Measurements from ENCODE around the gene CCL13.
"Not testable (repeated sequence)": the region's sequence is repeated elsewhere in the genome, so short reads cannot be mapped to it uniquely, and the experiment has no call there.

The CCL13 gene
- total RNA-seq, result 0 reads per million in 3 donors

DNA sequence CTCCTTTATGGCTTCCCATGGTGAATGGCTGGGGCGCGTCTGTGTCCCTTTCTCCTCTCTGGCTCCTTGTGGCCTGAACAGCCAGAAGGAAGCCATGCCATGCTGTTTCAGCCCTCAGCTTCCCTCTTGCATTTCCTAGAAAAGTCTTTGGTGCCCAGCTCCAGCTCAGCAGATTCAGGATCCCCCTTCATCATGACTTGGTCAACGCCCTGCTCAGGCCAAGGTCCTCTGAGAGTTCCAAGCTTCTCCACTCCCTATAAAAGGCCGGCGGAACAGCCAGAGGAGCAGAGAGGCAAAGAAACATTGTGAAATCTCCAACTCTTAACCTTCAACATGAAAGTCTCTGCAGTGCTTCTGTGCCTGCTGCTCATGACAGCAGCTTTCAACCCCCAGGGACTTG lies at the start of gene CCL13:
CCL13 (plus strand) TSS at position 287 of the 400 bp plus-strand sequence; CDS start at position 334, 47 bp downstream.
- H3K27ac ChIP-seq (ENCODE audit: insufficient read depth, low read length, poor library complexity, severe bottlenecking), result no peak within 1 kb of the TSS
- no peaks in the 10 kb centered on the region for H3K4me1 ChIP-seq (ENCODE audit: control insufficient read depth, insufficient read depth, low read length, poor library complexity, severe bottlenecking)
- no peak for DNase-seq
- H3K27me3 ChIP-seq (replicated peaks; ENCODE audit: control insufficient read depth, insufficient read depth, low read length, poor library complexity, severe bottlenecking), result no peaks in the 10 kb centered on the region
- no peaks in the 10 kb centered on the region for H3K36me3 ChIP-seq (ENCODE audit: control insufficient read depth, insufficient read depth, low read length)
- no peak within 1 kb of the TSS for H3K4me3 ChIP-seq (ENCODE audit: insufficient read depth, low read depth, low read length, poor library complexity, severe bottlenecking)
- H3K9me3 ChIP-seq (ENCODE audit: control insufficient read depth, low read length), result no peaks in the 10 kb centered on the region

DNA sequence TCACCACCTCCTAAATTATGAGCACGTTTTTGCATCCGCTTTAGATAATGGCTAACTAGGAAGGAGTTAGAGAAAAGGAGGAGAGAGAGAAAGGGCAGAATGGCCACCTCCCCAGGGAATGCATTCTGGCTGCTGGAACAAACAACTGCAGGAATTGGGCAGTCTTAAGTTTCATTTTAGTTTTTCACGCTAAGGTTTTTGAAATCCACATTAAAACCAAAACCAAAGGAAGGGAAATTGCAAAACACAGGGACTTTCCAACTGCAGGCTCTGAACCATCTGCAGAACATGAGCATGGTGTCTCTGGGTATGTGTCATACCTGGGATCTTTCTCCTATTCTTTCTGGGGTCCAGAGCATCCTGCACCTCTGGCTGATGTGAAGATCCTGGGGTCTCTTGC lies 49.2 kb upstream of the CCL13 start:
- H3K27me3 ChIP-seq (replicated peaks; ENCODE audit: control insufficient read depth, insufficient read depth, low read length, poor library complexity, severe bottlenecking), result no peaks in the 10 kb centered on the region
- H3K9me3 ChIP-seq (ENCODE audit: control insufficient read depth, low read length), result no peaks in the 10 kb centered on the region
- no peak for DNase-seq
- H3K4me3 ChIP-seq (ENCODE audit: insufficient read depth, low read depth, low read length, poor library complexity, severe bottlenecking), result no peak overlapping the region
- no peaks in the 10 kb centered on the region for H3K4me1 ChIP-seq (ENCODE audit: control insufficient read depth, insufficient read depth, low read length, poor library complexity, severe bottlenecking)
- H3K36me3 ChIP-seq (ENCODE audit: control insufficient read depth, insufficient read depth, low read length), result no peaks in the 10 kb centered on the region
- H3K27ac ChIP-seq (ENCODE audit: insufficient read depth, low read length, poor library complexity, severe bottlenecking), result no peak overlapping the region

DNA sequence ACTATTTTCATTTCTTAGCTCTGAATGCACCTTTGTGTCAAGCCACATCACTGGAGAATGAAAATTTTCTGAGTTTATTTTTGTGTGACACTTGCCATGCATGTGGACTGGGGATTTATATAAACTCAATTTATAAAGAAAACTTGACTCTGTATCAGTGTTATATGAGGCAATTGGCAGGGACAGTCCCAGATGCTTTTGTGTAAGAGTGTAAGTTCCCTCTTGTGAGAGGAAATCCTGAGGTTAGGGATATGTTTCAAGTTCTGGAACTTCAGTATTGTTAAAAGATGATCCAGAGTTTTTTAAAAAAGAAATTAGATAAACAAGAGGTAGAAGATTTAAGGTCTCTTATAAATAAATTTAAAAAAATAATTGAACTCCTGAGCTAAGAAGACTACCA lies 47.9 kb upstream of the CCL13 start:
- H3K27ac ChIP-seq (ENCODE audit: insufficient read depth, low read length, poor library complexity, severe bottlenecking), result no peak overlapping the region
- no peak for DNase-seq
- no peaks in the 10 kb centered on the region for H3K4me1 ChIP-seq (ENCODE audit: control insufficient read depth, insufficient read depth, low read length, poor library complexity, severe bottlenecking)
- H3K27me3 ChIP-seq (replicated peaks; ENCODE audit: control insufficient read depth, insufficient read depth, low read length, poor library complexity, severe bottlenecking), result no peaks in the 10 kb centered on the region
- no peak overlapping the region for H3K4me3 ChIP-seq (ENCODE audit: insufficient read depth, low read depth, low read length, poor library complexity, severe bottlenecking)
- no peaks in the 10 kb centered on the region for H3K9me3 ChIP-seq (ENCODE audit: control insufficient read depth, low read length)
- no peaks in the 10 kb centered on the region for H3K36me3 ChIP-seq (ENCODE audit: control insufficient read depth, insufficient read depth, low read length)

DNA sequence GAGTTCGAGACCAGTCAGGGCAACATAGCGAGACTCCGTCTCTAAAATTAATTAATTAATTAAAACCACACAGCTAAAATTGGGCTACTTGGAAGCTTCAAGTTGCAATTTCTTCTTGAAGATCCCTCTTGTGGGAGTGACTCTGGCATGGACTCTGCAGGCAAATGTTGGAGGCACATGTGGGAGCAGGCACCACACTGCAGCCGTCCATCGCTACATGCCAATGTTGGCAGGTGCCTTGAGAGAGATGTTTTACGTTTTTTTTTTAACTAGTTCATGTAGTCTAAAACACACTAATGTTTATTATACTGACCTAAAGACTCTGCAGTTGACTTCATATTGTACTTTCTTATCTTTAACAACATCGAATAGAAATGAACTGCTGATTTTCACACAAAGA lies 45.0 kb upstream of the CCL13 start:
- H3K4me1 ChIP-seq (ENCODE audit: control insufficient read depth, insufficient read depth, low read length, poor library complexity, severe bottlenecking), result no peaks in the 10 kb centered on the region
- no peaks in the 10 kb centered on the region for H3K9me3 ChIP-seq (ENCODE audit: control insufficient read depth, low read length)
- H3K4me3 ChIP-seq (ENCODE audit: insufficient read depth, low read depth, low read length, poor library complexity, severe bottlenecking), result no peak overlapping the region
- H3K27me3 ChIP-seq (replicated peaks; ENCODE audit: control insufficient read depth, insufficient read depth, low read length, poor library complexity, severe bottlenecking), result no peaks in the 10 kb centered on the region
- no peak for DNase-seq
- no peak overlapping the region for H3K27ac ChIP-seq (ENCODE audit: insufficient read depth, low read length, poor library complexity, severe bottlenecking)
- no peaks in the 10 kb centered on the region for H3K36me3 ChIP-seq (ENCODE audit: control insufficient read depth, insufficient read depth, low read length)

DNA sequence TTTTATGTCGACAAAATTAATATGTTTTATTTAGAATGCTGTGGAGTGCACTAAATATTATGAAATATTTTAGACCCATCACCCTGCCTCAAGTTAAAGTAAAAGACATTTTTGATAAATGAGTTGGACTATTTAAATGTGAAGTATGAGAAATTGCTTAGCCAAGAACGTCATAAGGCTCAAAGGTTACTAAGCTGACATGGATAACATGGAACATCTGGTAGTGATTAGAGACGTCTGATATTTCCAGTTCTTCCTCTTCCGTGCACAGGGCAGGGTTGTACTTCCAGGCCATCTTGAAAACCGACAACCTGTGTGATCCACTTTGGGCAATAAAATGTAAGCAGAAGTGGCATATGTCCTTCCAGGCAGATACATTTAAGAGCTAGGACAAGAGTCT lies 44.2 kb upstream of the CCL13 start:
- Histone ChIP-seq H3K36me3 (ENCODE audit: control insufficient read depth, insufficient read depth, low read length) (no peaks in the 10 kb centered on the region), H3K4me1 (ENCODE audit: control insufficient read depth, insufficient read depth, low read length, poor library complexity, severe bottlenecking) (no peaks in the 10 kb centered on the region), H3K27ac (ENCODE audit: insufficient read depth, low read length, poor library complexity, severe bottlenecking) (no peak overlapping the region), H3K9me3 (ENCODE audit: control insufficient read depth, low read length) (no peaks in the 10 kb centered on the region), H3K4me3 (ENCODE audit: insufficient read depth, low read depth, low read length, poor library complexity, severe bottlenecking) (no peak overlapping the region), H3K27me3 (replicated peaks; ENCODE audit: control insufficient read depth, insufficient read depth, low read length, poor library complexity, severe bottlenecking) (no peaks in the 10 kb centered on the region)
- no peak for DNase-seq

DNA sequence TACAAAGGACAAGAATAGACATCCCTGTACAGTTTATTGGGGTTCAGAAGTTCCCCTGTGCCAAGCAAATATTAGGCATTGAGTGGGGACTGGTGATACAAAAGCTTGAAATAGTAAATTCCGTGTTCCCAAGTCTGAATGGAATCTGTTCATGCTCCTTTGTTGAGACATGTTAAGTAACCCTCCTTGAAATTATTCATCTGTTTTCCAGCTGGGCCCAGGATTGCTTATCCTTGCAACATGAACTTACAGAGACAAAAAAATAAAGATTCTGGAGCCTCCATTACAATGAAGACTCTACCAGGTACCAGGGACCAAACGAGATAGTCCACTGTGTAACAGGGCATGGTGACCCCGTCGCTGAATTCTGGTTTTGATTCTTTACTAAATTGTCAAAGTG lies 43.1 kb upstream of the CCL13 start:
- no peak overlapping the region for H3K4me3 ChIP-seq (ENCODE audit: insufficient read depth, low read depth, low read length, poor library complexity, severe bottlenecking)
- no peaks in the 10 kb centered on the region for H3K27me3 ChIP-seq (replicated peaks; ENCODE audit: control insufficient read depth, insufficient read depth, low read length, poor library complexity, severe bottlenecking)
- no peak overlapping the region for H3K27ac ChIP-seq (ENCODE audit: insufficient read depth, low read length, poor library complexity, severe bottlenecking)
- no peaks in the 10 kb centered on the region for H3K4me1 ChIP-seq (ENCODE audit: control insufficient read depth, insufficient read depth, low read length, poor library complexity, severe bottlenecking)
- DNase-seq, result no peak
- H3K36me3 ChIP-seq (ENCODE audit: control insufficient read depth, insufficient read depth, low read length), result no peaks in the 10 kb centered on the region
- H3K9me3 ChIP-seq (ENCODE audit: control insufficient read depth, low read length), result no peaks in the 10 kb centered on the region

DNA sequence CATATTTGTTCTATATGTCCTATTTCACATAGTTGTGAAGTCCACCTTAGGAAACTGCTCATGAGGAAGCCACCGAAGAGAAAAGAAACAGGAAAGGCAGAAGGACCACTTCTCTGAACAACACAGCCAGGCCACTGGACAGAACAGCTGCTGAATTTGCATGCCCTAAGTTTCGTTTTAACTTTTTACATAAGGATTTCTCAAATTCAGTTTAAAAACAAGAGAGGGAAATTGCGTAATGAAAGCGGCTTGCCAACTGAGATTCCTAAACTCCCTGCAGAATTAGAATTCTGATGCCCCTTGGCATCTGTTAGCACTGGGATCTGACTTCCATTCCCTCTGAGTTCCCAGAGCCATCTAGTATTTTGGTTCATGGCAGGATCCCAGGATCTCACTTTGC lies 42.0 kb upstream of the CCL13 start:
- no peak for DNase-seq
- Histone ChIP-seq H3K9me3 (ENCODE audit: control insufficient read depth, low read length) (no peaks in the 10 kb centered on the region), H3K27ac (ENCODE audit: insufficient read depth, low read length, poor library complexity, severe bottlenecking) (no peak overlapping the region), H3K4me3 (ENCODE audit: insufficient read depth, low read depth, low read length, poor library complexity, severe bottlenecking) (no peak overlapping the region), H3K36me3 (ENCODE audit: control insufficient read depth, insufficient read depth, low read length) (no peaks in the 10 kb centered on the region), H3K27me3 (replicated peaks; ENCODE audit: control insufficient read depth, insufficient read depth, low read length, poor library complexity, severe bottlenecking) (no peaks in the 10 kb centered on the region), H3K4me1 (ENCODE audit: control insufficient read depth, insufficient read depth, low read length, poor library complexity, severe bottlenecking) (no peaks in the 10 kb centered on the region)

DNA sequence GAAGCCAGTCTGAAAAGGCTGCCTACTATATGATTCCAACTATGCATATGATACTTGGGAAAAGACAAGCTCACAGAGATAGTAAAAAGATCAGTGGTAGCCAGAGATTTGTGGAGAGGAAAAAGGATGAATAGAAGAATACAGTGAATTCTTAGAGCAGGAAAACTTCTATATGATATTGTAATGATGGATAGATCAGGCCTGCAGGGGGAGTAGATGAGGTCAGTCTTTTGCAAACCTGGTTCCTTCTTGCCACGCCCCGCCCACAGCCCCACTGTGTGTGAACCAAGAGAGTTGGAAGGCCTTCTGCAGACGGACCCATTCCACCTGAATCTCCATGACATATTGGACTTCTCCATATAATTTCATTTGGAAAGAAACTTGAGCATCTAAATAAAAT lies 37.8 kb upstream of the CCL13 start:
- no peak overlapping the region for H3K27ac ChIP-seq (ENCODE audit: insufficient read depth, low read length, poor library complexity, severe bottlenecking)
- no peaks in the 10 kb centered on the region for H3K9me3 ChIP-seq (ENCODE audit: control insufficient read depth, low read length)
- no peak for DNase-seq
- H3K36me3 ChIP-seq (ENCODE audit: control insufficient read depth, insufficient read depth, low read length), result no peaks in the 10 kb centered on the region
- no peaks in the 10 kb centered on the region for H3K27me3 ChIP-seq (replicated peaks; ENCODE audit: control insufficient read depth, insufficient read depth, low read length, poor library complexity, severe bottlenecking)
- no peaks in the 10 kb centered on the region for H3K4me1 ChIP-seq (ENCODE audit: control insufficient read depth, insufficient read depth, low read length, poor library complexity, severe bottlenecking)
- no peak overlapping the region for H3K4me3 ChIP-seq (ENCODE audit: insufficient read depth, low read depth, low read length, poor library complexity, severe bottlenecking)

DNA sequence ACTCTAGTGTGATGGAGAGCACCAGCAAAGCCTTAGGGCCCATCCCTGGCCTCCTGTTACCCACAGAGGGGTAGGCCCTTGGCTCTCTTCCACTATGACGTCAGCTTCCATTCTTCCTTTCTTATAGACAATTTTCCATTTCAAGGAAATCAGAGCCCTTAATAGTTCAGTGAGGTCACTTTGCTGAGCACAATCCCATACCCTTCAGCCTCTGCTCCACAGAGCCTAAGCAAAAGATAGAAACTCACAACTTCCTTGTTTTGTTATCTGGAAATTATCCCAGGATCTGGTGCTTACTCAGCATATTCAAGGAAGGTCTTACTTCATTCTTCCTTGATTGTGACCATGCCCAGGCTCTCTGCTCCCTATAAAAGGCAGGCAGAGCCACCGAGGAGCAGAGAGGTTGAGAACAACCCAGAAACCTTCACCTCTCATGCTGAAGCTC lies 37.2 kb upstream of the CCL13 start, which contains the start of gene CCL8:
CCL8 (plus strand) TSS at position 397 of the 445 bp plus-strand sequence. CDS start 67 bp downstream, outside the sequence.
- Histone ChIP-seq H3K27ac (ENCODE audit: insufficient read depth, low read length, poor library complexity, severe bottlenecking) (no peak within 1 kb of the TSS), H3K4me1 (ENCODE audit: control insufficient read depth, insufficient read depth, low read length, poor library complexity, severe bottlenecking) (no peaks in the 10 kb centered on the region), H3K9me3 (ENCODE audit: control insufficient read depth, low read length) (no peaks in the 10 kb centered on the region), H3K27me3 (replicated peaks; ENCODE audit: control insufficient read depth, insufficient read depth, low read length, poor library complexity, severe bottlenecking) (no peaks in the 10 kb centered on the region), H3K4me3 (ENCODE audit: insufficient read depth, low read depth, low read length, poor library complexity, severe bottlenecking) (no peak within 1 kb of the TSS), H3K36me3 (ENCODE audit: control insufficient read depth, insufficient read depth, low read length) (no peaks in the 10 kb centered on the region)
- DNase-seq, result no peak

DNA sequence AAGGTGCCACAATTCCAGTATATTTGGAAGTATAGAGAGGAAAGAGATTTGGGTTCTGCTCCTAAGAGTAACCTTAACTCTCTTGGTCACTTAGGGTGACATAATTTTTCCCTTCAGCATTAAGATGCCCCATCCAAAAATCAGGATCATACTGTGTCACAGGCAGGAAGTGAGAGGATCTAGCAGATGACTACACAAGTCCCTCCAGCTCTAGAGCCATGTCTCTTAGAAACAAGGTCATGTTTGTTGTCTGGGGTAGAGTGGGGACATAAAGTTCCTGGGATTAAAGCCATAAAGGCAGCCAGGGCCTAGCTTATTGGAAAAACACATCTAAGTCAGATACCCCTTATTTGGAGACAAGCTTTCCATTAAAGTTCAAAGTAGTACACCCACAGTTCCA lies 34.3 kb upstream of the CCL13 start:
- Histone ChIP-seq H3K27me3 (replicated peaks; ENCODE audit: control insufficient read depth, insufficient read depth, low read length, poor library complexity, severe bottlenecking) (no peaks in the 10 kb centered on the region), H3K9me3 (ENCODE audit: control insufficient read depth, low read length) (no peaks in the 10 kb centered on the region), H3K4me1 (ENCODE audit: control insufficient read depth, insufficient read depth, low read length, poor library complexity, severe bottlenecking) (no peaks in the 10 kb centered on the region), H3K4me3 (ENCODE audit: insufficient read depth, low read depth, low read length, poor library complexity, severe bottlenecking) (no peak overlapping the region), H3K27ac (ENCODE audit: insufficient read depth, low read length, poor library complexity, severe bottlenecking) (no peak overlapping the region), H3K36me3 (ENCODE audit: control insufficient read depth, insufficient read depth, low read length) (no peaks in the 10 kb centered on the region)
- DNase-seq, result no peak

DNA sequence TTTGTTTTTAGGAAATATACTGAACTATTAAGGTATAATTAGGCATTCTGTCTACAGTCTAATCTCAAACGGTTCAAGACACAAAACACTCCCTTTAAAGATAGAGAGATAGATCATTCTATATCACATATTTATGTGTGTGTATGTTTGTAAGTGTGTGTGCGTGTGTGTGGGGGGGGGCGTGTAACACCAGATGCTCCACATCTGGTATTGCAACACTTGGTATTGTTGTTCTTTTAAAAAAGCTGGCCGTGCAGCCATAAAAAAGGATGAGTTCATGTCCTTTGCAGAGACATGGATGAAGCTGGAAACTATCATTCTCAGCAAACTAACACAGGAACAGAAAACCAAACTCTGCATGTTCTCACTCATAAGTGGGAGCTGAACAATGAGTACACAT lies 28.7 kb upstream of the CCL13 start:
- not testable (repeated sequence) for H3K36me3 ChIP-seq (ENCODE audit: control insufficient read depth, insufficient read depth, low read length); DNase-seq; H3K9me3 ChIP-seq (ENCODE audit: control insufficient read depth, low read length); H3K4me3 ChIP-seq (ENCODE audit: insufficient read depth, low read depth, low read length, poor library complexity, severe bottlenecking); H3K4me1 ChIP-seq (ENCODE audit: control insufficient read depth, insufficient read depth, low read length, poor library complexity, severe bottlenecking); H3K27me3 ChIP-seq (replicated peaks; ENCODE audit: control insufficient read depth, insufficient read depth, low read length, poor library complexity, severe bottlenecking); H3K27ac ChIP-seq (ENCODE audit: insufficient read depth, low read length, poor library complexity, severe bottlenecking)
